Activated CD8-positive, alpha-beta T cell treated with anti-CD3 and anti-CD28 coated beads for 36 hours (primary cell): Measurements from ENCODE around the gene HYAL4. TPM values are rescaled to one million over a fixed set of nuclear protein-coding genes. Genes with fewer than 3 reads are reported as not detected.

Experiments
- ATAC-seq: fragments of 200-7000 bp; cut with Tn5 transposase; one replicate; pipeline ENCODE4 v1.10.0; 2021; ENCODE audit warnings: mild to moderate bottlenecking, moderate library complexity
- CTCF ChIA-PET: fragments of 350-600 bp; sonication (Branson Sonifier 250); formaldehyde crosslinking; loops from one replicate; lab custom pipeline; 2021; ENCODE audit warnings: antibody characterized with exemption; lab: Charles Lee
- POLR2A ChIA-PET: fragments of 350-600 bp; sonication (Branson Sonifier 250); formaldehyde crosslinking; loops from one replicate; lab custom pipeline; 2021; ENCODE audit warnings: antibody characterized with exemption; lab: Charles Lee
- DNase-seq: peaks from one replicate; pipeline ENCODE4 v3.0.0-alpha.2; 2020
- H3K27ac Mint-ChIP-seq: one replicate; pipeline ENCODE4 v1.8.0; 2021; ENCODE audit warnings: mild to moderate bottlenecking, mixed read lengths
- H3K27me3 Mint-ChIP-seq: one replicate; pipeline ENCODE4 v1.8.0; 2021; ENCODE audit warnings: mixed read lengths
- H3K36me3 Mint-ChIP-seq: one replicate; pipeline ENCODE4 v1.8.0; 2021; ENCODE audit warnings: low read depth, mixed read lengths
- H3K4me1 Mint-ChIP-seq: one replicate; pipeline ENCODE4 v1.8.0; 2021; ENCODE audit warnings: low read depth, mixed read lengths
- H3K4me3 Mint-ChIP-seq: one replicate; pipeline ENCODE4 v1.8.0; 2021; ENCODE audit warnings: mild to moderate bottlenecking, moderate library complexity, mixed read lengths
- H3K9me3 Mint-ChIP-seq: one replicate; pipeline ENCODE4 v1.8.0; 2021; ENCODE audit warnings: mixed read lengths
- CTCF ChIP-seq: fragments of 200-600 bp; IDR thresholded peaks from one replicate; pipeline ENCODE4 v1.8.0; 2022; ENCODE audit warnings: antibody characterized with exemption, mild to moderate bottlenecking
- intact Hi-C: fragments of 100-400 bp; cut with micrococcal nuclease; formaldehyde crosslinking; loops from one replicate; pipeline ENCODE4 v1.10.0; 2022
- total RNA-seq, 2 experiments: library from RNA; stranded (reverse); gene quantifications; one replicate each; pipeline ENCODE4 v1.2.3, GENCODE V29; 2021

Gene HYAL4
- total RNA-seq, 2 experiments from 2014 or later: not detected

GRCh38 chr7:123798532-123799188 is 46.3 kb upstream of the HYAL4 start:
- intact Hi-C loops: loop anchor here (1.0 to 2.0 kb wide), 2 partner anchors 67 to 74 kb away; no protein-coding TSS in a partner anchor
- ChIA-PET POLR2A (interaction anchor here (1.0 kb wide), 1 partner anchor 50 kb away, joined by 5 read pairs; the partner anchor contains the start of gene WASL), CTCF (interaction anchor here (0.8 to 3.9 kb wide), 30 partner anchors 8 to 162 kb away, joined by 3 to 118 read pairs (median 7); partner anchors contain the start of gene HYAL4)
- Mint-ChIP-seq H3K9me3 (no peaks in the 10 kb centered on the region), H3K27me3 (no peaks in the 10 kb centered on the region), H3K4me1 (no peaks in the 10 kb centered on the region), H3K4me3 (no peak overlapping the region), H3K27ac (no peak overlapping the region), H3K36me3 (no peaks in the 10 kb centered on the region)
- no peak for DNase-seq
- no peak for TF ChIP-seq CTCF
- no peak for ATAC-seq

- ChIA-PET CTCF (no interaction called here), POLR2A (no interaction called here)
- Mint-ChIP-seq H3K27me3 (no peaks in the 10 kb centered on the region), H3K4me3 (no peak overlapping the region), H3K27ac (no peak overlapping the region), H3K36me3 (no peaks in the 10 kb centered on the region), H3K9me3 (no peaks in the 10 kb centered on the region), H3K4me1 (no peaks in the 10 kb centered on the region)
- TF ChIP-seq CTCF: no peak
- no peak for DNase-seq
- intact Hi-C loops: no loop called here
- ATAC-seq: no peak
Observed at GRCh38 chr7:123802249-123802648, 42.7 kb upstream of the HYAL4 start.

- ChIA-PET CTCF (no interaction called here), POLR2A (no interaction called here)
- Mint-ChIP-seq H3K4me3 (no peak overlapping the region), H3K27ac (no peak overlapping the region), H3K27me3 (no peaks in the 10 kb centered on the region), H3K9me3 (peaks cover 2% of the 10 kb centered on the region), H3K4me1 (no peaks in the 10 kb centered on the region), H3K36me3 (no peaks in the 10 kb centered on the region)
- no peak for TF ChIP-seq CTCF
- DNase-seq (no peak), ATAC-seq (no peak)
- intact Hi-C loops: no loop called here
Observed at GRCh38 chr7:123805287-123805686, 39.7 kb upstream of the HYAL4 start.

- POLR2A ChIA-PET: no interaction called here
- Mint-ChIP-seq H3K27me3 (no peaks in the 10 kb centered on the region), H3K4me1 (no peaks in the 10 kb centered on the region), H3K27ac (no peak overlapping the region), H3K36me3 (no peaks in the 10 kb centered on the region), H3K9me3 (peaks cover 2% of the 10 kb centered on the region), H3K4me3 (no peak overlapping the region)
- TF ChIP-seq CTCF: no peak
- CTCF ChIA-PET: no interaction called here
- no peak for DNase-seq
- ATAC-seq: no peak
- intact Hi-C loops: no loop called here
Observed at GRCh38 chr7:123809471-123809870, 35.5 kb upstream of the HYAL4 start.

GRCh38 chr7:123811056-123811455 is 33.9 kb upstream of the HYAL4 start:
- no peak for ATAC-seq
- CTCF ChIA-PET: interaction anchor here (0.9 kb wide), 2 partner anchors 12 to 14 kb away, joined by 3 to 4 read pairs; no protein-coding TSS in a partner anchor
- intact Hi-C loops: no loop called here
- no peak for TF ChIP-seq CTCF
- H3K27ac Mint-ChIP-seq: no peak overlapping the region
- no peaks in the 10 kb centered on the region for H3K36me3 Mint-ChIP-seq
- H3K4me3 Mint-ChIP-seq: no peak overlapping the region
- no peaks in the 10 kb centered on the region for H3K4me1 Mint-ChIP-seq
- POLR2A ChIA-PET: no interaction called here
- peaks cover 2% of the 10 kb centered on the region for H3K9me3 Mint-ChIP-seq
- DNase-seq: no peak
- no peaks in the 10 kb centered on the region for H3K27me3 Mint-ChIP-seq
